D721Med (cell line): ENCODE measurements around the gene HDAC2.

Experiments used
- DNase-seq: peaks from one replicate; pipeline ENCODE4 v3.0.0; 2011; ENCODE audit warnings: low spot score; ENCODE audit not compliant: insufficient read length
- FAIRE-seq: peaks from 2 replicates; lab custom pipeline; 2011; peaks lifted over from hg19 to GRCh38; lab: Jason Lieb, UNC
- CTCF ChIP-seq: IDR thresholded peaks from 2 replicates; pipeline ENCODE4 v1.5.1; 2012; ENCODE audit warnings: mild to moderate bottlenecking, control low read depth; ENCODE audit not compliant: insufficient read depth; ENCODE audit errors: missing control alignments

Gene HDAC2

GRCh38 chr6:113894712-113895674 lies 76.0 kb downstream of the HDAC2 start:
- DNase-seq, result no peak
- no peak for FAIRE-seq
- TF ChIP-seq CTCF, result no peak

GRCh38 chr6:113893866-113894265 lies 77.1 kb downstream of the HDAC2 start:
- DNase-seq (no peak), FAIRE-seq (no peak)
- no peak for TF ChIP-seq CTCF

- no peak for DNase-seq
- no peak for TF ChIP-seq CTCF
- no peak for FAIRE-seq
These were observed 77.5 kb downstream of the HDAC2 start for GRCh38 chr6:113893451-113893850.

- no peak for FAIRE-seq
- no peak for TF ChIP-seq CTCF
- no peak for DNase-seq
These were observed 81.9 kb downstream of the HDAC2 start for GRCh38 chr6:113888956-113889630.

GRCh38 chr6:113888493-113888892 lies 82.5 kb downstream of the HDAC2 start:
- no peak for DNase-seq
- no peak for FAIRE-seq
- no peak for TF ChIP-seq CTCF

GRCh38 chr6:113886512-113886911 lies 84.4 kb downstream of the HDAC2 start:
- TF ChIP-seq CTCF, result no peak
- no peak for FAIRE-seq

GRCh38 chr6:113884011-113884410 lies 86.9 kb downstream of the HDAC2 start:
- DNase-seq, result no peak
- TF ChIP-seq CTCF, result no peak
- FAIRE-seq, result no peak

More at GRCh38 chr6:113886512-113886911, 84.4 kb downstream of the HDAC2 start:
- DNase-seq, result no peak
